Activated gamma-delta T cell treated with Interleukin-2 at 50 U/mL for 16 hours (primary cell): ENCODE measurements around the gene KLRC3.
A peak's percentile ranks its signal among the peaks of the same experiment; 100 is the strongest.
"Not testable (repeated sequence)": the region's sequence is repeated elsewhere in the genome, so short reads cannot be mapped to it uniquely, and the experiment has no call there.

Source experiments
- DNase-seq: peaks from one replicate; pipeline ENCODE4 v3.0.0-alpha.2; 2020

Gene KLRC3

GRCh38 chr12:10368206-10369171 is 51.9 kb downstream of the KLRC3 start:
- no peak for DNase-seq

GRCh38 chr12:10367714-10368113 is 52.7 kb downstream of the KLRC3 start:
- not testable (repeated sequence) for DNase-seq

DNA sequence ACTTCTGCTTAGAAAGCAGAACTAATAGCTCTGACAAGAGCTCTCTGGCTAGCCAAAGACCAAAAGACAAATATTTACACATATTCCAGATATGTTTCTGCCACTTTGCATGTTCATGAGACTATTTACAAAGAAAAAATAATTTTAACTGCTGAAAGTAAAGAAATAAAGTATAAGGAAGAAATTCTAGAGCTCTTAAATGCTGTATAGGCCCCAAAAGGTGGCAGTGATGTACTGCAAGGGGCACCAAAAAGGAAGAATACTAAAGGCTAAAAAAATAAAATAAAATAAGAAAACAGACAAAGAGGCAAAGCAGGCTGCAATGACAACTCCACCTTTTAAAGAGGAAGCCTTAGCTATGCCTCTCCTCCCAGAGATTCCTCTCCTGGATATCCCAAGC is 53.5 kb downstream of the KLRC3 start:
- no peak for DNase-seq

DNA sequence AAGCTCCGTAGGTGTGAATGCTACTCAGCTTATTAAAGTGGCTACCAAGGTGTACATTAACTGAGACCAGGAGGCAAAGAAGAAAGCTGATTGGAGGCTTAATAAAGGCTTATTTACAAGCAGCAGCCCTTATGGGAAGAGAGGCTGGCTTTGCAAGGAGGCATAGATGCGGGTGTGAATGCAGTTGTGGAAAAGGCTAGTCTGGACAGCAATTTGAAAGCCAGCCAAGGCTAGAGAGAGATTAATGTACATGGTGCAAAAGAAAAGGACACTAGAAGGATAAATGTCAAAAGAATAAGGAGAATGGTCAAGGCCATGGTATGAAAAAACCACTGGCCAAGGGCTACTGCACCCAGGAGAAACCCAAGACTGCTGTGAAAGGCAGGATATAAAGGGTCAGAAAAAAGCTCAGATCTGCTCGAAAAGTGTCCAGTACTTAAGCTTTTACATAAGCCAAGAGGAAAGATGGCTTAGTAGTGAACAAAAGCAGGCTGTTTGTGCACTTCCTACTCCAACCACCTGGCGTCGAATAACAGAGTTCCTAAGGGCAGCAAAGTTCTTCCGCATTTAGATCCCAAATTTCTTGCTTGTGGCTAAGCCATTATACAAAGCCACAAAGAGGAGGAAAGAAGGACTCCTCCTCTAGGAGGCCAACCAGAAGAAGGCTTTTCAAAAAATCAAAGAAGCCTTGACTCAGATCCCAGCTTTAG is 54.5 kb downstream of the KLRC3 start:
- DNase-seq: no peak

- DNase-seq: peak; percentile 47
Observed at GRCh38 chr12:10364815-10365622, 55.4 kb downstream of the KLRC3 start.

- no peak for DNase-seq
Observed at GRCh38 chr12:10363914-10364814, 56.2 kb downstream of the KLRC3 start.

- no peak for DNase-seq
Observed at GRCh38 chr12:10363658-10363913, 56.8 kb downstream of the KLRC3 start.

DNA sequence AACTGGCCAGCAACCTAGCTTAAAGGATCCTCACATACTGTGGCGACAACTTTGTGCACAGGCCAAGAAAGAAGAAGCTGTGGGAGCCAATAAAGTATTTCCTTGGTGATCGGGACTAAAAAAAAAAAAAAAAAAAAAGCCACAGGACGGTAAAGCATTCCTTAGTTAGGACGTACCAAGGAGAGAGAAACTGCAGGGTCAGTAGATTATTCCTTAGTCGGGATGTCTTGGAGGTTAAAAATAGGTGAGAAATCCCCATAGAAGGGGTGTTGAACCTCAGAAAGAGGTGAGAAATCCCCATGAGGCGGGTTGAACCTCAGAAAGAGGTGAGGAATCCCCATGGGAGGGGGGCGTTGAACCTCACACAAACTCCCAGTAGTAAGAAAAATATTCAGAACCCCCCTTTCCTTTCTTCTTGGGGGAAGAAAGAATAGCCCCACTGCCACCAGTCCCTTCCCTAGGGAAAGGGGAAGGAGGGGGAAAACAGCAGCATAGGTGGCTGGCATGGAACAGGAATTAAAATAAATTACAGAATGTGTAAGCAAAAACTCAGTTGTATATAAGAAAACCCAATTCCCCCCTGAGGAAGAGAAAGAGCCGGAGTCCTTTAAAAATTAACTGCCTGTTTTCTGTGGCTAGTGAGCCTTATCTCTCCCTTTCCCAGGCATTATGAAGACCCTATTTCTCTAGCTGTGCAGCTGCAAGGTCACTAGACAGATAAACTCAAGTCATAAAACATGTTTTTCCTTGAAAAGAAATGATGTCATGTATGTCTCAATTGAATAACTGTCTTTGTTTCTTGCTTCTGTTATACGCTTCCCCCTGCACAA is 57.4 kb downstream of the KLRC3 start:
- no peak for DNase-seq

DNA sequence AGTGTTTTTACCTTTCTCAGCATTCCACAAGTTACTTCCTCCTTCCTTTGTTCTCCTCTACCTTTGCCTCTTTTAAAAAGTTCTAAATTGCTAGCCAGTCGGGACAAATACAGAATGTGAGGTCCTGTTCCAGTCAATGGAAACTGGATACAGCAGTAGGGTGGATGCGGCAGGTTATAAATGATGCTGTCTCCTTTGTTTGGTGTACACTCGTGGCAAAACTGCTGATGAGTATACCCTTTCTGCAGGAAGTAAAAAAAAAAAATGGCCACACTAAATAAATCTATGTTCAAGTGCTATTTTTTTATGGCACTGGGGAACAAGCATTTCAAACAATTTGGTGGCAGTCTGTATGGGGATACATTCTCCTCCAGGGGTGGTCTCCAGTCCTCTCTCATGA is 58.1 kb downstream of the KLRC3 start:
- DNase-seq: no peak
